ENCODE data around the gene DNAH10.
A peak's percentile ranks its signal among the peaks of the same experiment; 100 is the strongest.

DNA sequence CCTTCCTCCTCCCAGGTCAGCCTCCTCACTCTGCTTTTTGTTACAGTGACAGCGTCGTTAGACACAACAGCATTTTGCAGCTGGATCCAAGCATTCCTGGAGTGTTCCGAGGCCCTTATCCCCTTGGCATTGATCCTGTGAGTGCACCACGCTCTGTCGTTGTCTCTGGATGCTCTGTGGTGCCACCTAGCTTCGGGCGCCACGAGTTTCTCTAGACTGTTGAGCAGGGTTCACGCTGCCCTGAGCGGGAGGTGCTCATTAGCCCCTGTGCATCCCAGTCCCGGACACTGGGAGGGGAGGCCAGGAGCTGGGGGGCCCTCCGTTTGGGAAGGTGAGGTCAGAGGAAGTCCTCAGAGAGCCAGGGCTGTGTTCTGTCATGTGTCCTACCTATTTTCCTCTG is 17.3 kb upstream of the DNAH10 start:
- TF ChIP-seq MAZ (IDR thresholded peaks at IDR 0.05; ENCODE audit: borderline replicate concordance, low read depth, low read length) (no peak), NR3C1 (IDR thresholded peaks at IDR 0.05) (no peak), HOXB5 (CRISPR knock-in tag; IDR thresholded peaks at IDR 0.05) (no peak), CHD4 (IDR thresholded peaks at IDR 0.05; ENCODE audit: borderline replicate concordance) (no peak), SMC3 (IDR thresholded peaks at IDR 0.05) (no peak), POLR2A (IDR thresholded peaks at IDR 0.05; ENCODE audit: low read length) (no peak), RAD21 (conservative IDR thresholded peaks at IDR 0.05 in 1 of 2, IDR thresholded peaks at IDR 0.05 in 1 of 2) (peak in 1 of 2 experiments; percentile 29; a peak in 1 of 5 replicates), MAX (IDR thresholded peaks at IDR 0.05) (no peak), BHLHE40 (IDR thresholded peaks at IDR 0.05; ENCODE audit: low read depth, low read length) (no peak), CHD2 (IDR thresholded peaks at IDR 0.05; ENCODE audit: low read length, partially characterized antibody) (no peak), CEBPB (IDR thresholded peaks at IDR 0.05) (no peak), KDM1A (IDR thresholded peaks at IDR 0.05; ENCODE audit: low read depth) (no peak)
- TF ChIP-seq, protein P1, sequence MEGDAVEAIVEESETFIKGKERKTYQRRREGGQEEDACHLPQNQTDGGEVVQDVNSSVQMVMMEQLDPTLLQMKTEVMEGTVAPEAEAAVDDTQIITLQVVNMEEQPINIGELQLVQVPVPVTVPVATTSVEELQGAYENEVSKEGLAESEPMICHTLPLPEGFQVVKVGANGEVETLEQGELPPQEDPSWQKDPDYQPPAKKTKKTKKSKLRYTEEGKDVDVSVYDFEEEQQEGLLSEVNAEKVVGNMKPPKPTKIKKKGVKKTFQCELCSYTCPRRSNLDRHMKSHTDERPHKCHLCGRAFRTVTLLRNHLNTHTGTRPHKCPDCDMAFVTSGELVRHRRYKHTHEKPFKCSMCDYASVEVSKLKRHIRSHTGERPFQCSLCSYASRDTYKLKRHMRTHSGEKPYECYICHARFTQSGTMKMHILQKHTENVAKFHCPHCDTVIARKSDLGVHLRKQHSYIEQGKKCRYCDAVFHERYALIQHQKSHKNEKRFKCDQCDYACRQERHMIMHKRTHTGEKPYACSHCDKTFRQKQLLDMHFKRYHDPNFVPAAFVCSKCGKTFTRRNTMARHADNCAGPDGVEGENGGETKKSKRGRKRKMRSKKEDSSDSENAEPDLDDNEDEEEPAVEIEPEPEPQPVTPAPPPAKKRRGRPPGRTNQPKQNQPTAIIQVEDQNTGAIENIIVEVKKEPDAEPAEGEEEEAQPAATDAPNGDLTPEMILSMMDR (IDR thresholded peaks at IDR 0.05) = no peak; the same call in 2 of the 3 replicates
